Epithelial cell of proximal tubule (primary cell): ENCODE data around the gene FBXO21. TPM values are rescaled to one million over a fixed set of nuclear protein-coding genes. Genes with fewer than 3 reads are reported as not detected.

ENCODE experiments used
- DNase-seq: peaks from one replicate; pipeline ENCODE4 v3.0.0-alpha.2; 2011; ENCODE audit warnings: low read depth
- H3K4me3 ChIP-seq: 2 replicates; pipeline ENCODE4 v1.5.1; 2011; ENCODE audit warnings: low read depth, mild to moderate bottlenecking, low read length
- total RNA-seq: library from RNA; depleted of rRNA; stranded (reverse); fragments of >200 nt; gene quantifications from 2 replicates; pipeline ENCODE4 v1.2.3, GENCODE V29; 2015
- TF ChIP-seq, protein P1 (sequence below): conservative IDR thresholded peaks from 2 replicates; pipeline ENCODE4 v1.5.1; 2012; ENCODE audit warnings: low read depth, mild to moderate bottlenecking, low read length

FBXO21 gene
- total RNA-seq, 1 donor from 2014 or later, result 35.7 TPM

DNA sequence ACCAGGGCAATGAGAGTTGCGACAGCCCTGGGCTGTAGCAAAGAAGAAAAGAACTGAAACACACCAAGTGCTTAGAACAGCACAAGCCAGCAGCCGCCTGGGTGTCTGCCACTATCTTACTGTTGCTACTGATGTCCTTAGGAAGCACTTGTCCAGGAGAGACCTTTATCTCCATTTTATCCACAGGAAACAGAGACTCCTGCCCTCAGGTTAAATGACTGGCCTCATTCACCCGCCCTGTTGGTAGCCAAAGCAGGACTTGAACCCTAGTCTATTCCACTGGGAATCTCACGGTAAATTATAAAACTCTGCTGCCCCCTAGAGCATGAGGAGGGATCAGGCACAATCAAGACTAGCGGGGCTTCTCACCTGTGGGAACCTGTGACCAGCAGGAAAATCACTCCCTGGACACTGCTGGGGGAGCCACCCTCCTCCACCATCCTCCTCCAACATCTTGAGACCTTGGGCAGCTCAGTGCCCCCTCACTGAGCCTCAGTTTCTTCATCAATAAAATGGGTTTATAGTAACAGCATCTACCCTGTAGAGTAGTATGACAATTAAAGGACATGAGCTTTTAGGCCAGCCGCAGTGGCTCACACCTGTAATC, 70.6 kb downstream of the FBXO21 start:
- H3K4me3 ChIP-seq, result no peak overlapping the region
- no peak for DNase-seq
- TF ChIP-seq, protein P1, sequence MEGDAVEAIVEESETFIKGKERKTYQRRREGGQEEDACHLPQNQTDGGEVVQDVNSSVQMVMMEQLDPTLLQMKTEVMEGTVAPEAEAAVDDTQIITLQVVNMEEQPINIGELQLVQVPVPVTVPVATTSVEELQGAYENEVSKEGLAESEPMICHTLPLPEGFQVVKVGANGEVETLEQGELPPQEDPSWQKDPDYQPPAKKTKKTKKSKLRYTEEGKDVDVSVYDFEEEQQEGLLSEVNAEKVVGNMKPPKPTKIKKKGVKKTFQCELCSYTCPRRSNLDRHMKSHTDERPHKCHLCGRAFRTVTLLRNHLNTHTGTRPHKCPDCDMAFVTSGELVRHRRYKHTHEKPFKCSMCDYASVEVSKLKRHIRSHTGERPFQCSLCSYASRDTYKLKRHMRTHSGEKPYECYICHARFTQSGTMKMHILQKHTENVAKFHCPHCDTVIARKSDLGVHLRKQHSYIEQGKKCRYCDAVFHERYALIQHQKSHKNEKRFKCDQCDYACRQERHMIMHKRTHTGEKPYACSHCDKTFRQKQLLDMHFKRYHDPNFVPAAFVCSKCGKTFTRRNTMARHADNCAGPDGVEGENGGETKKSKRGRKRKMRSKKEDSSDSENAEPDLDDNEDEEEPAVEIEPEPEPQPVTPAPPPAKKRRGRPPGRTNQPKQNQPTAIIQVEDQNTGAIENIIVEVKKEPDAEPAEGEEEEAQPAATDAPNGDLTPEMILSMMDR, result peak; percentile 85

DNA sequence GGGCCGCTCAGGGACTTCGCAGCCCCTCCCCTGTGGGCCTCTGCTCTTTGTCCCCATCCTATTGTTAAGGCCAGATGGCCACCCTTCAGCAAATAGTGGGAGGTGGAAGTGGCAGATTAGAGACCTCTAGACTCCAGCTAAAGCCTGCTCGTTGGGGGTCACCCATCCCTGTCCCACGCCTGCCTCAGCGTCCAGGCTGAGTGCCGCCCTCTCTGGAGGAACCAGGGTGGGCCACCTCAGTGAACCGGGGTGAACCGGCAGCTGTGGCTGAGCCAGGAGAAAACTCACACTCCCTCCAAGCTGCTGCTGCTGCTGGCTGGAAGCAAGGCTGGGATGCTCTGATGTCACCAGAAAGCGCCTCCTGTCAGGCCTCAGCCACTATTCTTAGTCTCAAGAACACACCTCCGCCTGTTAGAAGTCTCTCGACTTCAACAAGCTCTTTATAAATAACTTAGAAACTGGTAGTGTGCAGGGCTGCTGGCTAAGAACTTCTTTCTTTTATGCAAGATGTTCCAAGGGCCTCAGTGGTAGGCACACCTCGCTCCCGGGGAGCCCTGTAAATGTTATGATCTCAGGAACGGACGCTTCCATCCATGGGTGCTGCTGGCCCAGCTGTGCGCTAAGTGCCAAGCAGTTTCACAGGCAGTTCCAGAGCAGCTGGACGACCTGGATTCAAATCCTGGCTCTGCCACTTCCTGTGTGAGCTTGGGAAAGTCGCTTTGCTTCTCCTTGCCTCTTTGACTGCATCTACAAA, 71.3 kb downstream of the FBXO21 start:
- H3K4me3 ChIP-seq, result no peak overlapping the region
- TF ChIP-seq, protein P1, result no peak
- DNase-seq, result no peak

- TF ChIP-seq, protein P1, result no peak
- no peak overlapping the region for H3K4me3 ChIP-seq
Observed at GRCh38 chr12:117114784-117115183, 75.5 kb downstream of the FBXO21 start.

GRCh38 chr12:117113231-117113630, 77.0 kb downstream of the FBXO21 start:
- H3K4me3 ChIP-seq, result no peak overlapping the region
- TF ChIP-seq, protein P1, result no peak
- no peak for DNase-seq

More at GRCh38 chr12:117114784-117115183, 75.5 kb downstream of the FBXO21 start:
- no peak for DNase-seq

- no peak overlapping the region for H3K4me3 ChIP-seq
- DNase-seq, result no peak
- TF ChIP-seq, protein P1, result no peak
Observed at GRCh38 chr12:117111821-117112595, 78.3 kb downstream of the FBXO21 start.

DNA sequence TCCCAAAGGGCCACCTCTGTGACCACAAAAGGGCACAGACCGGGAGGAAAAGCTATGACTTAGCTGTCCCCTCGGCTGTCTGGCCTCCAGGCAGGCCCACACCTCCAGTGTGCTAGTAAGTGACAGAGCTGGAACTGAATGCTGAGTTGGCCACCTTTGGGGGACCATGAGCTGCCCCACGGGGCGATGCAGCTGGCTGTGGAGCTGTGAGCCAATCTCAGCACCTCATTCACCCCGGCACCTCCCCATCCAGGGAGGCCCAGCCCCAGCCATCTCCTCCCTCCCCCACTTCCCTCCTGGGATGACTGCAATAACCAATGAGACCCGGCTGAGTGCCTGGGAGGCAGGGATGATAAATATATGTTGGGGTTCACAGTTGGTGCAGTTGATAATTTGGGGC, 78.9 kb downstream of the FBXO21 start:
- no peak for DNase-seq
- H3K4me3 ChIP-seq, result no peak overlapping the region
- TF ChIP-seq, protein P1, result no peak
